ENCODE measurements around the gene CARD11. TPM values are rescaled to one million over a fixed set of nuclear protein-coding genes. Genes with fewer than 3 reads are reported as not detected.

The CARD11 gene
- total RNA-seq, 2 experiments from 2014 or later = 98.3 to 103 TPM

DNA sequence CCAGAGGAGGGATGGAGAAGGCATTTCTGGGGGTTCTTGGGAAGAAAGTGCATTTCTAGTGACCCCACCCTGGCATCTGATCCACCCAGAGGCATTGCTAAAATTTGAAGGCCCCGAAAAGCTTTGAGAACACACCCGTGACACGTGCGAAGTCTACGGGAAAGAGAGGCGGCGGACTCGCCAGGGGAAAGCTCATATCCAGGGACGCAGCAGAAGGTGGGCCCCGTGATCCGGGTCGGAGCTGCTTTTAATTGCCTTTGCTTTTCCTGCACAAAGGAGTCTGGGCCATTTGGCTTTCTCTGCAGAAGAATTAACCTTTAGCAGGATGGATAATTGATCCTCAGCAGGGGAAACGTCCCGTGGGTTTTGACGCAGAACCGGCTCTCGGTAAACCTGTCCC, 50.3 kb downstream of the CARD11 start:
- DNase-seq = no peak
- POLR2A ChIA-PET = no interaction called here
- CTCF ChIA-PET = interaction anchor here (0.9 to 1.5 kb wide), 2 partner anchors 9 to 15 kb away, joined by 3 to 4 read pairs; no protein-coding TSS in a partner anchor
- peaks cover 79% of the 10 kb centered on the region for H3K36me3 Mint-ChIP-seq (ENCODE audit: low read depth)
- intact Hi-C loops (cut with micrococcal nuclease) = no loop called here
- ATAC-seq = no peak
- no peak overlapping the region for H3K4me3 Mint-ChIP-seq
- peaks cover 16% of the 10 kb centered on the region for H3K4me1 Mint-ChIP-seq (ENCODE audit: low read depth)
- H3K9me3 Mint-ChIP-seq = peaks cover 37% of the 10 kb centered on the region
- no peaks in the 10 kb centered on the region for H3K27me3 Mint-ChIP-seq
- no peak overlapping the region for H3K27ac Mint-ChIP-seq
- TF ChIP-seq, protein P1, sequence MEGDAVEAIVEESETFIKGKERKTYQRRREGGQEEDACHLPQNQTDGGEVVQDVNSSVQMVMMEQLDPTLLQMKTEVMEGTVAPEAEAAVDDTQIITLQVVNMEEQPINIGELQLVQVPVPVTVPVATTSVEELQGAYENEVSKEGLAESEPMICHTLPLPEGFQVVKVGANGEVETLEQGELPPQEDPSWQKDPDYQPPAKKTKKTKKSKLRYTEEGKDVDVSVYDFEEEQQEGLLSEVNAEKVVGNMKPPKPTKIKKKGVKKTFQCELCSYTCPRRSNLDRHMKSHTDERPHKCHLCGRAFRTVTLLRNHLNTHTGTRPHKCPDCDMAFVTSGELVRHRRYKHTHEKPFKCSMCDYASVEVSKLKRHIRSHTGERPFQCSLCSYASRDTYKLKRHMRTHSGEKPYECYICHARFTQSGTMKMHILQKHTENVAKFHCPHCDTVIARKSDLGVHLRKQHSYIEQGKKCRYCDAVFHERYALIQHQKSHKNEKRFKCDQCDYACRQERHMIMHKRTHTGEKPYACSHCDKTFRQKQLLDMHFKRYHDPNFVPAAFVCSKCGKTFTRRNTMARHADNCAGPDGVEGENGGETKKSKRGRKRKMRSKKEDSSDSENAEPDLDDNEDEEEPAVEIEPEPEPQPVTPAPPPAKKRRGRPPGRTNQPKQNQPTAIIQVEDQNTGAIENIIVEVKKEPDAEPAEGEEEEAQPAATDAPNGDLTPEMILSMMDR (IDR thresholded peaks at IDR 0.05) = no peak

DNA sequence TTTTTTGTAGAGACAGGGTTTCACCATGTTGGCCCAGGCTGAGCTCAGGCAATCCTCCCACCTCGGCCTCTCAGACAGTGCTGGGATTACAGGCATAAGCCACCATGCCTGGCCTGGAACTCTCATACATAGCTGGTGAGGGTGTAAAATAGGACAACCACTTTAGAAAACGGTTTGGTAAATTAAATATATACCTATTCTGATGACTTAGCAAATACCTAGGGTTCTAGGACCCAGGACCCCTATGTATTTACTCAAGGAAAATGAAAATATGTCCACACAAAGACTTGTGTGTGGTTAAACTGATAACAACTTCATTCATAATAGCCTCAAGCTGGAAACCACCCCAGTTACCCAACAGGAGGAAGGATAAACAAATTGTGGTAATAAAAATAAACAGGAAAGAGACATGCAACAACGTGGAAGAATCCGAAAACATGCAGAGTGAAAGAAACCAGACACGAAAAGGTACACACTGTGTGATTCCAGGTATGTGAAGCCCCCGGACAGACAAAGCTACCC, 52.7 kb downstream of the CARD11 start:
- no peak for DNase-seq
- no peak overlapping the region for H3K4me3 Mint-ChIP-seq
- ChIA-PET CTCF (no interaction called here), POLR2A (interaction anchor here (0.8 to 1.2 kb wide), 2 partner anchors 10 to 168 kb away, joined by 3 to 5 read pairs; no protein-coding TSS in a partner anchor)
- intact Hi-C loops (cut with micrococcal nuclease) = no loop called here
- H3K36me3 Mint-ChIP-seq (ENCODE audit: low read depth) = peaks cover 73% of the 10 kb centered on the region
- no peaks in the 10 kb centered on the region for H3K27me3 Mint-ChIP-seq
- peaks cover 30% of the 10 kb centered on the region for H3K9me3 Mint-ChIP-seq
- peaks cover 24% of the 10 kb centered on the region for H3K4me1 Mint-ChIP-seq (ENCODE audit: low read depth)
- no peak for ATAC-seq
- no peak overlapping the region for H3K27ac Mint-ChIP-seq
- TF ChIP-seq, protein P1 (IDR thresholded peaks at IDR 0.05) = no peak

DNA sequence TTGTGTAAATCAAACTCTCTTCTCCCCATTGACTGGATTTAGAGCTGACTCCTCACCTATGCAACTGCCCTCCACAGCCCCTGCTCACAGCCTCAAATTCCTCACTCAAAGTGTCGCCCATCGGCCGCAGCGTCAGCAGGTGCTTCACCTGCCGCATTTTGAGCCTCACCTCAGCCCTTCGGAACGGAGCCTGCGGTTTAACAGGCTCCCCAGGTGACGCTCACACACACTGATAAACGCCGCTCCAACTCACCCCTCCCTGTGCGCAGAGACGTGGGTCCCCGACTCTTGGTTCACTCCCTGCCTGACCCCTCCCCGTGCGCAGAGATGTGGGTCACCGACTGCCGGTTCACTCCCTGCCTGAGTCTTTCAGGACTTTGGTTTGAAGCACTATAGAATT, 57.1 kb downstream of the CARD11 start:
- intact Hi-C loops (cut with micrococcal nuclease) = loop anchor here (10.0 kb wide), 1 partner anchor 78 kb away; no protein-coding TSS in a partner anchor
- DNase-seq = no peak
- H3K27ac Mint-ChIP-seq = no peak overlapping the region
- no peak for ATAC-seq
- no peaks in the 10 kb centered on the region for H3K27me3 Mint-ChIP-seq
- CTCF ChIA-PET = no interaction called here
- H3K36me3 Mint-ChIP-seq (ENCODE audit: low read depth) = peaks cover 60% of the 10 kb centered on the region
- H3K4me1 Mint-ChIP-seq (ENCODE audit: low read depth) = peaks cover 56% of the 10 kb centered on the region
- POLR2A ChIA-PET = no interaction called here
- peaks cover 8% of the 10 kb centered on the region for H3K9me3 Mint-ChIP-seq
- no peak overlapping the region for H3K4me3 Mint-ChIP-seq
- TF ChIP-seq, protein P1 (IDR thresholded peaks at IDR 0.05) = no peak

DNA sequence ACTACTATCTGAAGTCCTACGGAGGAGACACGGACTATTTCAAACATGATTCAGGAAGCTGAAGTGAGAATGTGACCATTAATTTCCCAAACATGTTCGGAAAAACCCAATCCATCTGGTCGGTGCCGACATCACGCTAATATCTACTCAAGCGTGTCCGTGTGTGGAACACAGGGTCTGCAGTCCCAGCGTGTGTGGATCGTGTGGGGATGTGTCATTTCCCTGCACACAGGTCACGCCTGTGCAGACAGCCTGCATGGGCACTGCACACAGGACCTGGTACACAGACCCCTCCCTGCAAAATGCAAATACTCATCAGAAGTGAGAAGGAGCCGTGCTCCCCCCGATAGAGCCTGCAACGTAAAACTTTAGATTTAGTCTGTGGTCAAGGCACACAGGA, 57.8 kb downstream of the CARD11 start:
- ATAC-seq (no peak), DNase-seq (no peak)
- ChIA-PET POLR2A (no interaction called here), CTCF (interaction anchor here (0.9 to 1.3 kb wide), 2 partner anchors 21 to 120 kb away, joined by 3 read pairs; no protein-coding TSS in a partner anchor)
- Mint-ChIP-seq H3K27me3 (no peaks in the 10 kb centered on the region), H3K4me3 (no peak overlapping the region), H3K36me3 (ENCODE audit: low read depth) (peaks cover 61% of the 10 kb centered on the region), H3K27ac (no peak overlapping the region), H3K9me3 (peaks cover 5% of the 10 kb centered on the region), H3K4me1 (ENCODE audit: low read depth) (peaks cover 63% of the 10 kb centered on the region)
- intact Hi-C loops (cut with micrococcal nuclease) = loop anchor here (10.0 kb wide), 1 partner anchor 79 kb away; no protein-coding TSS in a partner anchor
- TF ChIP-seq, protein P1 (IDR thresholded peaks at IDR 0.05) = no peak

DNA sequence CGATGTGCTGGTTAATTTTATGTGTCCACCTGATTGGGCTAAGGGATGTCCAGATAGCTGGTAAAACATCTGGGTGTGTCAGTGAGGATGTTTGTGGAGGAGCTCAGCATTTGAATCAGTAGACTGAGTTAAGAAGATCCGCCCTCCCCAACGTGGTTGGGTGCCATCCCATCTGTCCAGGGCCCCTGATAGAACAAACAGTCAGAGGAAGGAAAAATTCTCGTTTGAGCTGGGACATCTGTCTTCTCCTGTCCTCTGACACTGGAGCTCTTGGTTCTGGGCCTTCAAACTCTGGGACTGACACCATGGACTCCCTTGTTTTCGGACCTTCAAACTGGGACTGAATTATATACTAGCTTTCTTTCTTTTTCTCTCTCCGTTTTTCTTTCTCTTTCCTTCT, 59.6 kb downstream of the CARD11 start:
- H3K4me3 Mint-ChIP-seq = no peak overlapping the region
- intact Hi-C loops (cut with micrococcal nuclease) = loop anchor here (10.0 kb wide), 1 partner anchor 81 kb away; no protein-coding TSS in a partner anchor
- TF ChIP-seq, protein P1 (IDR thresholded peaks at IDR 0.05) = no peak
- ATAC-seq = no peak
- H3K36me3 Mint-ChIP-seq (ENCODE audit: low read depth) = peaks cover 55% of the 10 kb centered on the region
- no peak for DNase-seq
- POLR2A ChIA-PET = interaction anchor here (1.6 kb wide), 1 partner anchor 8 kb away, joined by 4 read pairs; no protein-coding TSS in a partner anchor
- peak overlapping the region; percentile 89 for H3K27ac Mint-ChIP-seq
- no peaks in the 10 kb centered on the region for H3K27me3 Mint-ChIP-seq
- H3K9me3 Mint-ChIP-seq = no peaks in the 10 kb centered on the region
- H3K4me1 Mint-ChIP-seq (ENCODE audit: low read depth) = peaks cover 73% of the 10 kb centered on the region
- CTCF ChIA-PET = interaction anchor here (1.1 kb wide), 3 partner anchors 10 to 122 kb away, joined by 3 to 4 read pairs (median 3); no protein-coding TSS in a partner anchor
